ENCODE data around the gene ABHD16A.

The ABHD16A gene

DNA sequence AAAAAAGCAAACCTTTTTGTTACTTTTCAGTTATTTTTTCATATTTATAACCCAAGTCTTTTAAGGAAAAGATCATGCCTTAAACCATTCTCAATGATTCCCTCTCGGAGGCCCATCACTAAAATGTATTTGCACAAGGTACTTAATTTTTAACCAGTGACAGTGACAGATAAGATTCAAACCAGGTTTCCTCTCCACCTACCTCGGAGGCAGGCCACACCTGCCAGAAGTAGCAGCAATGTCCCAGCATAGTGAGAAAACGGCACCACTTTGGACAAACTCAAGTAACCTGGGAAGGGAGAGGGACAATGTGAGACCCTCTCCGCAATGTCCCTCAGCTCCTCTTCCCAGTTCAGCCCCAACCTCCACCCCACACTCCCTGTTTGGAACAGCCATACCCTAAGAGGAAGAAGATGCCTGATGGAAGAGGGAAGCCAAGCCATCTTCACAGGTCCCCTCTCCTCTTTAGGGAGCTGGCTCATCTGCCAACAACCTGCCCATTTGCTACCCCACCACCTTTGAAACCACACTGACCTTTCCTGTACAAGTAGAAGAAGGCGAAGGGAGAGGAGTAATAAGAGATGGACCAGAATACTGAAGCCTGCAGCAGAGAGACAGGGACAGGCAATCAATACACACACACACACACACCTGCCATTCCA lies 2.3 kb downstream of the ABHD16A start:
- H3K36me3 ChIP-seq, result peaks cover 46% of the 10 kb centered on the region
- no peaks in the 10 kb centered on the region for H3K9me3 ChIP-seq (ENCODE audit: severe bottlenecking)
- TF ChIP-seq, protein P1, sequence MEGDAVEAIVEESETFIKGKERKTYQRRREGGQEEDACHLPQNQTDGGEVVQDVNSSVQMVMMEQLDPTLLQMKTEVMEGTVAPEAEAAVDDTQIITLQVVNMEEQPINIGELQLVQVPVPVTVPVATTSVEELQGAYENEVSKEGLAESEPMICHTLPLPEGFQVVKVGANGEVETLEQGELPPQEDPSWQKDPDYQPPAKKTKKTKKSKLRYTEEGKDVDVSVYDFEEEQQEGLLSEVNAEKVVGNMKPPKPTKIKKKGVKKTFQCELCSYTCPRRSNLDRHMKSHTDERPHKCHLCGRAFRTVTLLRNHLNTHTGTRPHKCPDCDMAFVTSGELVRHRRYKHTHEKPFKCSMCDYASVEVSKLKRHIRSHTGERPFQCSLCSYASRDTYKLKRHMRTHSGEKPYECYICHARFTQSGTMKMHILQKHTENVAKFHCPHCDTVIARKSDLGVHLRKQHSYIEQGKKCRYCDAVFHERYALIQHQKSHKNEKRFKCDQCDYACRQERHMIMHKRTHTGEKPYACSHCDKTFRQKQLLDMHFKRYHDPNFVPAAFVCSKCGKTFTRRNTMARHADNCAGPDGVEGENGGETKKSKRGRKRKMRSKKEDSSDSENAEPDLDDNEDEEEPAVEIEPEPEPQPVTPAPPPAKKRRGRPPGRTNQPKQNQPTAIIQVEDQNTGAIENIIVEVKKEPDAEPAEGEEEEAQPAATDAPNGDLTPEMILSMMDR (IDR thresholded peaks at IDR 0.05; ENCODE audit: low read depth, low read length), result no peak
- no peaks in the 10 kb centered on the region for H3K27me3 ChIP-seq (ENCODE audit: insufficient read depth, low read depth, severe bottlenecking)
- no peak overlapping the region for H3K4me3 ChIP-seq (ENCODE audit: low read depth, low read length)
- no peak for DNase-seq
- no peak overlapping the region for H3K27ac ChIP-seq

DNA sequence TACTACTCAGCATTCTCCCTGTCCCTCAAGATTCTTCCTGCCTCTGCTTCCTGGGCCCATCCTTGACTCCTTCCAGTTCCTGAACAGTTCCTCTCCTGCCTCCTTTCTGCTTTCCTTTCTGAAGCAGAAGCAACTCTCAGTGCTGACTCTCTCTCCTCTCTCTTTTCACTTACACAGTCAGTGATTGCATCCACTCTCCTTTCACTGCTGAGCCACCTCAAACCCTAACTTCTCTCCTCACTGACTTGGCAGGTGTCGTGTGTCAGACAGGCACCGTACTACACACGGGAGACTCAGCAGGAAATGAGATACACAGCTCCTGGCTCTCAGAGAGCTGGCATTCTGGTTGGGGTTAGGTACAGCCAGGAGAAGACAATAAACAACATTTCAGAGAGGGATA lies 5.6 kb downstream of the ABHD16A start:
- TF ChIP-seq, protein P1 (IDR thresholded peaks at IDR 0.05; ENCODE audit: low read depth, low read length), result no peak
- no peaks in the 10 kb centered on the region for H3K9me3 ChIP-seq (ENCODE audit: severe bottlenecking)
- no peak overlapping the region for H3K27ac ChIP-seq
- no peak overlapping the region for H3K4me3 ChIP-seq (ENCODE audit: low read depth, low read length)
- no peaks in the 10 kb centered on the region for H3K27me3 ChIP-seq (ENCODE audit: insufficient read depth, low read depth, severe bottlenecking)
- no peak for DNase-seq
- peaks cover 72% of the 10 kb centered on the region for H3K36me3 ChIP-seq

DNA sequence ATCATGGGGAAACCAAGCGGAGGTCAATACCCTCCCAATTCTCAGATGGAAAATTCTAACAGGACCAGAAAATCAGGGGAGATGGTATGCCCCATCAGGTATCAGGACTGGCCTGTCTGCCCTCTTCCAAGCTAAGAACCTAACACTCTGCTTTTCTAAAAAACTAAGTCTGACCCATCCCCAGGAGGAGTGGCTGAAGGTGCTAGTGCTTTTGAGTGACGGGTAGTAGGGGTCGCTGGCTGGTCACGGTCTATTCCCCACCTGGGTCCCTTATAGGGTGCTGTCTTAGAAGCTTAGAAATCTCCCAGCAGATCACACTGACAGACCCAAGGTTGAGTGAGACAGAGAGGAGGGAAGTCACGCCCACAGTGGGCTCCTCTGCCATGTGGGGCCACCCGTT lies 9.6 kb downstream of the ABHD16A start:
- DNase-seq, result no peak
- Histone ChIP-seq H3K4me3 (ENCODE audit: low read depth, low read length) (no peak overlapping the region), H3K27me3 (ENCODE audit: insufficient read depth, low read depth, severe bottlenecking) (no peaks in the 10 kb centered on the region), H3K36me3 (peaks cover 76% of the 10 kb centered on the region), H3K9me3 (ENCODE audit: severe bottlenecking) (no peaks in the 10 kb centered on the region), H3K27ac (no peak overlapping the region)
- TF ChIP-seq, protein P1 (IDR thresholded peaks at IDR 0.05; ENCODE audit: low read depth, low read length), result no peak

DNA sequence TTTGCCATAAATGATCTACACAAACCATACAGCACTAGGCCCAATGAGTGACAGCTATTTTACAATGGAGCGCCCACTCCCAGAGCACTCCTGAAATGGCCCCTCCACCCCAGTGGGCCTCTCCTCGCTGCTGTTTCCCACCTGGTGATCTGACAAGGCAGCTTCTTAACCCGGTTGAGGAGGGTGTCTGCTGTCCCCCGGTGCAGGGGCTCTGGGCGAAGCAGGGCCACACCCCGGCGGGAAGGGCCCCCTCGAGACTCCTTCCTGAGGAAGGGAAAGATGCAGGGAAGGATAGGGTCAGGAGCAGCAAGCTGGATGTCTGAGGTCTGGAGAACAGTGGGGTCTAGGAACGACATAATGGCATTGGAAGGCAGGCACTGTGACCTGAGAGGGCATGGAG lies 10.2 kb downstream of the ABHD16A start:
- Histone ChIP-seq H3K27me3 (ENCODE audit: insufficient read depth, low read depth, severe bottlenecking) (no peaks in the 10 kb centered on the region), H3K4me3 (ENCODE audit: low read depth, low read length) (no peak overlapping the region), H3K9me3 (ENCODE audit: severe bottlenecking) (no peaks in the 10 kb centered on the region), H3K36me3 (peaks cover 79% of the 10 kb centered on the region), H3K27ac (no peak overlapping the region)
- TF ChIP-seq, protein P1 (IDR thresholded peaks at IDR 0.05; ENCODE audit: low read depth, low read length), result no peak
- DNase-seq, result no peak

DNA sequence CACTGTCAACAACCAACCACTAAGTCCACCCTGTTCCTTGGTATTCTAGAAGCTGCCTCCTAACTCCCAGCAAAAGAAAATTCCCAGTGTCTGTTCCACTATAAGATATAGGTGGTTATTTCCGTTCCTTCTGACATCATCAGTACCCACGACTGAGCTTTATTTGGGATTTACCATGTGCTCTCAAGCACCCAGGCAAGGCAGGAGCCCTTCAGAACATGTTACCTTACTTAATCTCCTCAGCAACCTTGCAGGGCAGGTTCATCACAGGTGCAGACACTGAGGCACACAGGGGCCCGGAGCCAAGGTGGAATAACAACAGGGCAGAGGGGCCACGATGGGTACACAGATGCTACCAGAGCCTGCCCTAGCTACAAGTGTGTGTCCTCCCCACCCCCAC lies 10.8 kb downstream of the ABHD16A start:
- TF ChIP-seq, protein P1 (IDR thresholded peaks at IDR 0.05; ENCODE audit: low read depth, low read length), result no peak

DNA sequence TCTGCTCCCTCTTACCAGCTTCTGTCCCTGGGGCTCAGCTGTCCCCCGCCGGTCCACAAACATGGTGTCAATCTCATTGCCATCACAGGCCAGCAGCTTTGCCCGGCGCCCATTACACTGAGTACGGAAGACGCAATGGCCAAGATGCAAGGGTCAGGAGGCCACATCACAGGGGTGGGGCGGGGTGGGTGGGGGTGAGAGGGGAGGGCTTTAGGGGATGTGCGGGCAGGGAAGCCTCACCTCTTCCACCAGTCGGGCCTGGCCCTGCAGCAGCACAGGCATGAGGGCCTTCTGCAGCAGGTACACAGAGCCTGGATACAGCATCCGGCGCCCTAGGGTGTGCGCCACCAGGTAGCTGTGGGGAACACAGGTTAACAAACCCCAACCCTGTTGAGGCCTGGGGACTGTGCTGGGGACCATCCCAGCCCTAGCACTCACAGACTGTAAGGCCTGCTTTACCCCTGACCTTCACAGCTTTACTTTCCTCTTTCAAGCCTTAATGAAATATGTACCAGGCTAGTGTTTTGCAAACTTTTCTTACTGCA lies 11.5 kb downstream of the ABHD16A start:
- DNase-seq, result no peak
- TF ChIP-seq, protein P1 (IDR thresholded peaks at IDR 0.05; ENCODE audit: low read depth, low read length), result no peak
- H3K27me3 ChIP-seq (ENCODE audit: insufficient read depth, low read depth, severe bottlenecking), result no peaks in the 10 kb centered on the region
- H3K9me3 ChIP-seq (ENCODE audit: severe bottlenecking), result no peaks in the 10 kb centered on the region
- H3K27ac ChIP-seq, result no peak overlapping the region
- no peak overlapping the region for H3K4me3 ChIP-seq (ENCODE audit: low read depth, low read length)
- peaks cover 82% of the 10 kb centered on the region for H3K36me3 ChIP-seq

More for the DNA sequence above, 10.8 kb downstream of the ABHD16A start:
- Histone ChIP-seq H3K27me3 (ENCODE audit: insufficient read depth, low read depth, severe bottlenecking) (no peaks in the 10 kb centered on the region), H3K36me3 (peaks cover 79% of the 10 kb centered on the region), H3K4me3 (ENCODE audit: low read depth, low read length) (no peak overlapping the region), H3K27ac (no peak overlapping the region), H3K9me3 (ENCODE audit: severe bottlenecking) (no peaks in the 10 kb centered on the region)
- DNase-seq, result no peak

Measured in WERI-Rb-1 (cell line).